ENCODE results near the gene TICRR.
A peak's percentile ranks its signal among the peaks of the same experiment; 100 is the strongest.
"Not testable (repeated sequence)": the region's sequence is repeated elsewhere in the genome, so short reads cannot be mapped to it uniquely, and the experiment has no call there.

The TICRR gene

DNA sequence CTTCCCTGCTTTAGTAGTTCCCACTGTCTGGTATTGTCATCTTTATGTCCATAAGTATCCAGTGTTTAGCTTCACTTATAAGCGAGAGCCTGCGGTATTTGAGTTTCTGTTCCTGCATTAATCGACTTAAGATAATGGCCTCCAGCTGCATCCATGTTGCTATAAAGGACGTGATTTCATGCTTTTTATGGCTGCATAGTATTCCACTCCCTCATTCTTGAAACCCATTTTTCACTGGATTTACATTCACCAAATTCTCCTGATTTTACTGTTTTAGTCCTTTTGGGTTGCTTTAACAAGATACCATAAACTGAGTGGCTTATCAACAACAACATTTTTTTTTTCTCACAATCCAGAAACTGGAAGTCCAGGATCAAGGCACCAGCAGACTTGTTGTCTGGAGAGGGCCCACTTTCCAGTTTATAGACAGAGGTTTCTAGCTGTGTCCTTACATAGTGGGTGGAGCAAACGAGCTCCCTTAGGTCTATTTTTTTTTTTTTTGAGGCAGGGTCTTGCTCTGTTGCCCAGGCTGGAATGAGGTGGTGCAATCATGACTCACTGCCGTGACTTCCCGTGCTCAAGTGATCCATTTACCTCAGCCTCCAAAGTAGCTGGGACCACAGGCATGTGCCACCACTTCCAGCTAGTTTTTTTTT lies 6.1 kb upstream of the TICRR start:
- DNase-seq, result no peak
- Histone ChIP-seq H3K27me3 (ENCODE audit: insufficient read depth, low read depth, severe bottlenecking) (no peaks in the 10 kb centered on the region), H3K27ac (no peak overlapping the region), H3K9me3 (ENCODE audit: severe bottlenecking) (no peaks in the 10 kb centered on the region), H3K36me3 (no peaks in the 10 kb centered on the region), H3K4me3 (ENCODE audit: low read depth, low read length) (no peak overlapping the region)
- TF ChIP-seq, protein P1, sequence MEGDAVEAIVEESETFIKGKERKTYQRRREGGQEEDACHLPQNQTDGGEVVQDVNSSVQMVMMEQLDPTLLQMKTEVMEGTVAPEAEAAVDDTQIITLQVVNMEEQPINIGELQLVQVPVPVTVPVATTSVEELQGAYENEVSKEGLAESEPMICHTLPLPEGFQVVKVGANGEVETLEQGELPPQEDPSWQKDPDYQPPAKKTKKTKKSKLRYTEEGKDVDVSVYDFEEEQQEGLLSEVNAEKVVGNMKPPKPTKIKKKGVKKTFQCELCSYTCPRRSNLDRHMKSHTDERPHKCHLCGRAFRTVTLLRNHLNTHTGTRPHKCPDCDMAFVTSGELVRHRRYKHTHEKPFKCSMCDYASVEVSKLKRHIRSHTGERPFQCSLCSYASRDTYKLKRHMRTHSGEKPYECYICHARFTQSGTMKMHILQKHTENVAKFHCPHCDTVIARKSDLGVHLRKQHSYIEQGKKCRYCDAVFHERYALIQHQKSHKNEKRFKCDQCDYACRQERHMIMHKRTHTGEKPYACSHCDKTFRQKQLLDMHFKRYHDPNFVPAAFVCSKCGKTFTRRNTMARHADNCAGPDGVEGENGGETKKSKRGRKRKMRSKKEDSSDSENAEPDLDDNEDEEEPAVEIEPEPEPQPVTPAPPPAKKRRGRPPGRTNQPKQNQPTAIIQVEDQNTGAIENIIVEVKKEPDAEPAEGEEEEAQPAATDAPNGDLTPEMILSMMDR (IDR thresholded peaks at IDR 0.05; ENCODE audit: low read depth, low read length), result no peak

DNA sequence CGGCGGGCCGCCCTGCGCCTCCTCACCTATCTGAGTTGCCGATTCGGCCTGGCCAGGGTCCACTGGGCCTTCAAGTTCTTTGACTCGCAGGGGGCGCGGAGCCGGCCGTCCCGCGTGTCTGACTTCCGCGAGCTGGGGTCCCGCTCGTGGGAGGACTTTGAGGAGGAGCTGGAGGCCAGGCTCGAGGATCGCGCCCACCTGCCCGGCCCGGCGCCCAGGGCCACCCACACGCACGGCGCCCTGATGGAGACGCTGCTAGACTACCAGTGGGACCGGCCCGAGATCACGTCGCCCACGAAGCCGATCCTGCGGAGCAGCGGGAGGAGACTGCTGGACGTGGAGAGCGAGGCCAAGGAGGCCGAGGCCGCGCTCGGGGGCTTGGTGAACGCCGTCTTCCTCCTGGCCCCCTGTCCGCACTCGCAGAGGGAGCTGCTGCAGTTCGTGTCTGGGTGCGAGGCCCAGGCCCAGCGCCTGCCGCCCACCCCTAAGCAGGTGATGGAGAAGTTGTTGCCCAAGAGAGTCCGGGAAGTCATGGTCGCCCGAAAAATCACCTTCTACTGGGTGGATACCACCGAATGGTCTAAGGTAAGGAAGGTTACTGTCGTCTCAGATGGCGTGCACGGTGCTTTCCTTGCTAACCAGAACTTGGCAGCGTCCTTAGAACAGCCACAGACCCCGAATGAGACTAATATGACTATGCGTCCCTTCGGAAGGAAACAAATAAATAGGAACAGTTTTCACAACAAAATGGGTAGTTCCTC lies 567 bp downstream of the TICRR start:
- Histone ChIP-seq H3K4me3 (ENCODE audit: low read depth, low read length) (peak overlapping the region; percentile 86), H3K27me3 (ENCODE audit: insufficient read depth, low read depth, severe bottlenecking) (no peaks in the 10 kb centered on the region), H3K27ac (peak overlapping the region; percentile 76), H3K36me3 (peaks cover 30% of the 10 kb centered on the region), H3K9me3 (ENCODE audit: severe bottlenecking) (no peaks in the 10 kb centered on the region)
- TF ChIP-seq, protein P1 (IDR thresholded peaks at IDR 0.05; ENCODE audit: low read depth, low read length), result no peak
- peak; percentile 23 for DNase-seq

DNA sequence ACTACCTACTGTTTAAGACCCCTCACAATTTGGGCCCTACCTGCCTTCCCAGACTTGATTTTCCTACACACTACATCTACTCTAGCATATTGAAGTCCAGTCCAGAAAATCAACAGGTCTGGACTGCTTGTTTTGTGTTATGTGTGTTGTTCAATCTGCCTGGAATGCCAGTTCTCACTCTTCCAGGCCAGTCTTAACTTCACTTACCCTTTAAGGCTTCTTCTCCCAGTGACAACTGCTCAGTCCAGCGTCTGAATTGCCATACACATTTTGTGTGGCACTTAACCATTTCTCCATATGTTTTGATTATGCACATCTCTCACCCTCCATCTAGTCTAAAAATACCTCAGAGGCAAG lies 1.1 kb downstream of the TICRR start:
- Histone ChIP-seq H3K9me3 (ENCODE audit: severe bottlenecking) (no peaks in the 10 kb centered on the region), H3K36me3 (peaks cover 36% of the 10 kb centered on the region), H3K27ac (no peak overlapping the region), H3K4me3 (ENCODE audit: low read depth, low read length) (peak overlapping the region; percentile 86), H3K27me3 (ENCODE audit: insufficient read depth, low read depth, severe bottlenecking) (no peaks in the 10 kb centered on the region)
- TF ChIP-seq, protein P1 (IDR thresholded peaks at IDR 0.05; ENCODE audit: low read depth, low read length), result no peak
- DNase-seq, result no peak

DNA sequence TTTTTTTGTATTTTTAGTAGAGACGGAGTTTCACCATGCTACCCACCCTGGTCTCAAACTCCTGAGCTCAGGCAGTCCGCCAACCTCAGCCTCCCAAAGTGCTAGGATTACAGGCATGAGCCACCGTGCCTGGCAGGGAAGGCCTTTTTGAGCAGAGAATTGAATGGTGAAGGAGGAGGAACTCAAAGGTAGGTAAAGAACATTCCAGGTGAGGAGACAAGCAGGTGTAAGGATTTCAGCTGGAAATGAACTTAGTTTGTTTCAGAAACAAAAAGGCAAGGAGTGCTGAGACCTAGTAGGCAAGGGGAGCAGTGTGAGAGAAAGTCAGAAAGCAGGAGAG lies 2.5 kb downstream of the TICRR start:
- Histone ChIP-seq H3K36me3 (peaks cover 45% of the 10 kb centered on the region), H3K9me3 (ENCODE audit: severe bottlenecking) (no peaks in the 10 kb centered on the region), H3K27me3 (ENCODE audit: insufficient read depth, low read depth, severe bottlenecking) (no peaks in the 10 kb centered on the region), H3K4me3 (ENCODE audit: low read depth, low read length) (no peak overlapping the region), H3K27ac (no peak overlapping the region)
- TF ChIP-seq, protein P1 (IDR thresholded peaks at IDR 0.05; ENCODE audit: low read depth, low read length), result no peak
- no peak for DNase-seq

DNA sequence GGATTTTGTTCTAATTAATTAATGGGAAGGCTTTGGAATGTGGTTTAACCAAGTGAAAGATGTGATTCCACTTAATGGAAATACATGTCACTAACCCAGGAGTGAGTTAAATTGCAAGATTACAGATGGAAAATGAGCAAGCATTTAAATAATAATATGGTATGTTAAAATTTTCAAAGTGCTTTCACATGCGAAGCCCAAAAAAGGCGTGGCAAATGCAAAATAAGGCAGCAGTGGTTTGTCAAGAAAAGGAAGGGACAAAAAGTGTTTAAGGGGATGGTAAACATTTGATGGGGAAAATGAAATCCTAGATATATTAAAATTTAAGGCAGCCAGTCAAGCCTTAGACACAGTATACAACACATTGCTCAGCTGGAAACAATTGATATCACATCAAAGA lies 2.9 kb downstream of the TICRR start:
- H3K27ac ChIP-seq, result no peak overlapping the region
- no peaks in the 10 kb centered on the region for H3K27me3 ChIP-seq (ENCODE audit: insufficient read depth, low read depth, severe bottlenecking)
- no peaks in the 10 kb centered on the region for H3K9me3 ChIP-seq (ENCODE audit: severe bottlenecking)
- H3K36me3 ChIP-seq, result peaks cover 49% of the 10 kb centered on the region
- H3K4me3 ChIP-seq (ENCODE audit: low read depth, low read length), result no peak overlapping the region
- DNase-seq, result no peak
- TF ChIP-seq, protein P1 (IDR thresholded peaks at IDR 0.05; ENCODE audit: low read depth, low read length), result no peak

DNA sequence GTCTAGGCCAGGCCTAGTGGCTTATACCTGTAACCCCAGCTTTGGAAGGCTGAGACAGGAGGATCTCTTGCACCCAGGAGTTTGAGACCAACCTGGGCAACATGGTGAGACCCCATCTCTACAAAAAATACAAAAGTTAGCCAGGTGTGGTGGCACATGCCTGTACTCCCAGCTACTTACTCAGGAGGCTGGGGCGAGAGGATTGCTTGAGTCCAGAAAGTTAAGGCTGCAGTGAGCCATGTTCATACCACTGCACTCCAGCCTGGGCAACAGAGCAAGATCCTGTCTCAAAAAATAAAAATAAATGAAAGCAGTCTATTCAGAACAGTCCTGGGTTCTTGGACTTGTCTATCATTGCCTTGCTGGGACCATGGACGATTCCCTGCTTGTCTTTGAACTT lies 5.5 kb downstream of the TICRR start:
- DNase-seq; H3K9me3 ChIP-seq (ENCODE audit: severe bottlenecking); H3K4me3 ChIP-seq (ENCODE audit: low read depth, low read length); H3K27ac ChIP-seq; H3K27me3 ChIP-seq (ENCODE audit: insufficient read depth, low read depth, severe bottlenecking): not testable (repeated sequence)
- peaks cover 72% of the 10 kb centered on the region for H3K36me3 ChIP-seq
